H1 (cell line): ENCODE data around the gene CDHR2. TPM values are rescaled to one million over a fixed set of nuclear protein-coding genes. Genes with fewer than 3 reads are reported as not detected.
A peak's percentile ranks its signal among the peaks of the same experiment; 100 is the strongest.

ENCODE experiments used
- CTCF ChIA-PET: fragments of 300-600 bp; sonication (Branson Sonifier 250); formaldehyde crosslinking; loops from one replicate; lab custom pipeline; 2021; ENCODE audit not compliant: partially characterized antibody; lab: Charles Lee
- POLR2A ChIA-PET: fragments of 300-600 bp; sonication (Branson Sonifier 250); formaldehyde crosslinking; loops from one replicate; lab custom pipeline; 2021; ENCODE audit warnings: inconsistent platforms; ENCODE audit not compliant: partially characterized antibody; lab: Charles Lee
- DNase-seq, 2 experiments: peaks; one replicate each; pipeline versions ENCODE4 v3.0.0 to v3.0.0-alpha.2; 2010 to 2022; ENCODE audit warnings: low spot score in 2 of 2, low read depth in 1 of 2, mixed read lengths in 1 of 2
- FAIRE-seq: peaks from 2 replicates; lab custom pipeline; 2011; peaks lifted over from hg19 to GRCh38; lab: Jason Lieb, UNC
- H2AFZ ChIP-seq: 2 replicates; pipeline ENCODE4 v1.8.1; 2012; ENCODE audit warnings: low read length, inconsistent platforms
- H2AK5ac ChIP-seq: 2 replicates; pipeline ENCODE4 v1.6.1; 2013; ENCODE audit warnings: low read depth, low read length
- H2BK120ac ChIP-seq: replicated peaks from 2 replicates; pipeline ENCODE3; 2013; ENCODE audit warnings: low read depth, low read length, inconsistent platforms
- H2BK12ac ChIP-seq: 2 replicates; pipeline ENCODE4 v1.6.1; 2013; ENCODE audit warnings: low read depth, low read length
- H2BK15ac ChIP-seq: 2 replicates; pipeline ENCODE4 v1.6.1; 2013; ENCODE audit warnings: low read length
- H2BK20ac ChIP-seq: 2 replicates; pipeline ENCODE4 v1.6.1; 2013; ENCODE audit warnings: low read length
- H2BK5ac ChIP-seq: 2 replicates; pipeline ENCODE4 v1.6.1; 2013; ENCODE audit warnings: low read depth, low read length
- H3K14ac ChIP-seq: 2 replicates; pipeline ENCODE4 v1.6.1; 2013; ENCODE audit warnings: inconsistent platforms; ENCODE audit not compliant: insufficient read length
- H3K18ac ChIP-seq: 2 replicates; pipeline ENCODE4 v1.6.1; 2013; ENCODE audit warnings: low read length; ENCODE audit errors: extremely low read depth
- H3K23ac ChIP-seq: 2 replicates; pipeline ENCODE4 v1.6.1; 2013; ENCODE audit warnings: inconsistent platforms; ENCODE audit not compliant: insufficient read length
- H3K23me2 ChIP-seq: 2 replicates; pipeline ENCODE4 v1.6.1; 2013; ENCODE audit warnings: low read depth, low read length
- H3K27ac ChIP-seq: 2 replicates; pipeline ENCODE4 v1.6.1; 2011; ENCODE audit warnings: low read depth, low read length, inconsistent platforms
- H3K27me3 ChIP-seq, 4 experiments: replicated peaks in 1 of 4; 1 replicate in 1 of 4; 2 replicates in 3 of 4; pipeline versions ENCODE4 v1.6.1 to v1.8.1; 2011 to 2013; ENCODE audit warnings: low read length in 3 of 4, mild to moderate bottlenecking in 3 of 4, inconsistent platforms in 2 of 4, mixed read lengths in 2 of 4, moderate library complexity in 1 of 4; ENCODE audit not compliant: control insufficient read depth in 3 of 4, insufficient read depth in 3 of 4; ENCODE audit errors: extremely low read depth in 1 of 4
- H3K36me3 ChIP-seq, 4 experiments: 2 replicates each; pipeline versions ENCODE4 v1.6.1 to v1.8.1; 2011 to 2013; ENCODE audit warnings: mild to moderate bottlenecking in 4 of 4, low read length in 3 of 4, moderate library complexity in 2 of 4, control low read depth in 1 of 4, inconsistent platforms in 1 of 4; ENCODE audit not compliant: insufficient read depth in 4 of 4, control insufficient read depth in 2 of 4
- H3K4ac ChIP-seq: replicated peaks from 2 replicates; pipeline ENCODE3; 2013; ENCODE audit warnings: low read length, low read depth, mixed read lengths, inconsistent platforms; ENCODE audit not compliant: insufficient read length
- H3K4me1 ChIP-seq, 4 experiments: replicated peaks in 1 of 4; 1 replicate in 1 of 4; 2 replicates in 3 of 4; pipeline versions ENCODE4 v1.6.1 to v1.8.1; 2011 to 2013; ENCODE audit warnings: low read length in 3 of 4, inconsistent platforms in 2 of 4, mixed read lengths in 1 of 4; ENCODE audit not compliant: insufficient read depth in 4 of 4, control insufficient read depth in 3 of 4
- H3K4me2 ChIP-seq, 2 experiments: 2 replicates each; pipeline versions ENCODE4 v1.6.1 to v1.8.1; 2011 to 2013; ENCODE audit warnings: low read depth in 2 of 2, low read length in 2 of 2, control low read depth in 1 of 2, inconsistent platforms in 1 of 2, mild to moderate bottlenecking in 1 of 2; ENCODE audit not compliant: insufficient read depth in 1 of 2
- H3K4me3 ChIP-seq, 4 experiments: fragments of 200-600, 300-600 bp in 1 of 4; sonication (generic), shearing (Covaris generic), sonication (Bioruptor Twin) in 1 of 4; 2 replicates each; pipeline versions ENCODE4 v1.5.1 to v1.8.1; 2011 to 2016; ENCODE audit warnings: low read length in 4 of 4, low read depth in 3 of 4, control low read depth in 2 of 4, inconsistent platforms in 2 of 4, mild to moderate bottlenecking in 2 of 4, mixed read lengths in 1 of 4, moderate library complexity in 1 of 4; ENCODE audit not compliant: insufficient read depth in 2 of 4; ENCODE audit errors: extremely low read depth in 1 of 4
- H3K56ac ChIP-seq: replicated peaks from 2 replicates; pipeline ENCODE3; 2013; ENCODE audit warnings: low read depth, mild to moderate bottlenecking, mixed read lengths, low read length, inconsistent platforms; ENCODE audit not compliant: insufficient read length
- H3K79me1 ChIP-seq: 2 replicates; pipeline ENCODE4 v1.6.1; 2013; ENCODE audit warnings: low read depth, low read length, control low read depth
- H3K79me2 ChIP-seq, 2 experiments: 2 replicates each; pipeline versions ENCODE4 v1.6.1 to v1.8.1; 2012 to 2013; ENCODE audit warnings: low read length in 2 of 2, mild to moderate bottlenecking in 2 of 2, inconsistent platforms in 1 of 2; ENCODE audit not compliant: insufficient read depth in 2 of 2, control insufficient read depth in 1 of 2
- H3K9ac ChIP-seq, 4 experiments: replicated peaks in 1 of 4; 1 replicate in 1 of 4; 2 replicates in 3 of 4; pipeline versions ENCODE4 v1.6.1 to v1.8.1; 2011 to 2013; ENCODE audit warnings: low read depth in 3 of 4, low read length in 3 of 4, control low read depth in 2 of 4, mild to moderate bottlenecking in 2 of 4, moderate library complexity in 2 of 4, inconsistent platforms in 1 of 4; ENCODE audit errors: extremely low read depth in 1 of 4
- H3K9me3 ChIP-seq, 2 experiments: 2 replicates each; pipeline versions ENCODE4 v1.6.1 to v1.8.1; 2012 to 2013; ENCODE audit warnings: mild to moderate bottlenecking in 2 of 2, moderate library complexity in 2 of 2, control low read depth in 1 of 2, inconsistent platforms in 1 of 2, low read depth in 1 of 2, low read length in 1 of 2, mixed read lengths in 1 of 2; ENCODE audit not compliant: insufficient read depth in 2 of 2
- H4K20me1 ChIP-seq, 2 experiments: replicated peaks in 1 of 2; 2 replicates each; pipeline versions ENCODE3 to v1.8.1; 2011 to 2013; ENCODE audit warnings: inconsistent platforms in 2 of 2, low read length in 2 of 2, mild to moderate bottlenecking in 1 of 2; ENCODE audit not compliant: insufficient read depth in 2 of 2, control insufficient read depth in 1 of 2
- H4K5ac ChIP-seq: 2 replicates; pipeline ENCODE4 v1.6.1; 2013; ENCODE audit warnings: low read length, low read depth, mixed read lengths, inconsistent platforms; ENCODE audit not compliant: insufficient read length
- H4K8ac ChIP-seq: 2 replicates; pipeline ENCODE4 v1.8.0; 2013; ENCODE audit warnings: mild to moderate bottlenecking, moderate library complexity, low read length, inconsistent platforms; ENCODE audit not compliant: insufficient read depth; ENCODE audit errors: extremely low read depth
- H4K91ac ChIP-seq: replicated peaks from 2 replicates; pipeline ENCODE3; 2013; ENCODE audit warnings: low read length, mixed read lengths, inconsistent platforms; ENCODE audit not compliant: insufficient read length
- EP300 ChIP-seq, 2 experiments: IDR thresholded peaks; 1 replicate in 1 of 2; 2 replicates in 1 of 2; pipeline ENCODE4 v1.6.1; 2011 to 2012; ENCODE audit warnings: low read depth in 2 of 2, low read length in 2 of 2, mild to moderate bottlenecking in 2 of 2, borderline replicate concordance in 1 of 2, inconsistent platforms in 1 of 2, moderate library complexity in 1 of 2
- KDM4A ChIP-seq: IDR thresholded peaks from one replicate; pipeline ENCODE4 v1.7.1; 2012; ENCODE audit warnings: low read depth, mild to moderate bottlenecking, moderate library complexity, low read length, inconsistent platforms; ENCODE audit not compliant: severe bottlenecking
- RBBP5 ChIP-seq: IDR thresholded peaks from 2 replicates; pipeline ENCODE4 v1.7.1; 2012; ENCODE audit warnings: low read depth, mild to moderate bottlenecking, inconsistent platforms, low read length, moderate library complexity, borderline replicate concordance
- TCF12 ChIP-seq: IDR thresholded peaks from 2 replicates; pipeline ENCODE4 v1.6.1; 2011; ENCODE audit warnings: low read depth, mild to moderate bottlenecking, low read length
- YY1 ChIP-seq: IDR thresholded peaks from 2 replicates; pipeline ENCODE4 v1.6.1; 2011; ENCODE audit warnings: low read depth, mild to moderate bottlenecking, low read length
- polyA plus RNA-seq, 7 experiments: library from polyadenylated mRNA; depleted of rRNA in 3 of 7; stranded (reverse) in 5 of 7; unstranded in 2 of 7; fragments of >200 nt in 5 of 7; fragments of 200-250 nt in 2 of 7; gene quantifications; 1 replicate in 5 of 7; 2 replicates in 1 of 7; 4 replicates in 1 of 7; pipeline versions ENCODE4 v1.2.1 to v1.2.3, GENCODE V29; 2011 to 2013; ENCODE audit warnings: missing spikeins in 2 of 7, mixed read lengths in 2 of 7
- total RNA-seq: library from RNA; stranded (reverse); fragmentation: NEBNext Ultra II Directional; extraction: Animal tissue kit (Norgen Biotek cat#: 25700); gene quantifications from 2 replicates; pipeline ENCODE4 v1.2.1, GENCODE V29; 2021
- TF ChIP-seq, protein P1 (sequence below), 3 experiments: IDR thresholded peaks; 1 replicate in 2 of 3; 2 replicates in 1 of 3; pipeline versions ENCODE4 v1.5.1 to v1.6.1; 2011; ENCODE audit warnings: low read length in 3 of 3, mild to moderate bottlenecking in 3 of 3, inconsistent platforms in 2 of 3, low read depth in 1 of 3, moderate library complexity in 1 of 3; ENCODE audit not compliant: insufficient read depth in 1 of 3; ENCODE audit errors: control extremely low read depth in 1 of 3

CDHR2 gene
- total and polyA plus RNA-seq, 2 of the 8 experiments (the other 6 are each of a cell fraction or from before 2014, with no cell fraction given), result 0.02 to 0.43 TPM

DNA sequence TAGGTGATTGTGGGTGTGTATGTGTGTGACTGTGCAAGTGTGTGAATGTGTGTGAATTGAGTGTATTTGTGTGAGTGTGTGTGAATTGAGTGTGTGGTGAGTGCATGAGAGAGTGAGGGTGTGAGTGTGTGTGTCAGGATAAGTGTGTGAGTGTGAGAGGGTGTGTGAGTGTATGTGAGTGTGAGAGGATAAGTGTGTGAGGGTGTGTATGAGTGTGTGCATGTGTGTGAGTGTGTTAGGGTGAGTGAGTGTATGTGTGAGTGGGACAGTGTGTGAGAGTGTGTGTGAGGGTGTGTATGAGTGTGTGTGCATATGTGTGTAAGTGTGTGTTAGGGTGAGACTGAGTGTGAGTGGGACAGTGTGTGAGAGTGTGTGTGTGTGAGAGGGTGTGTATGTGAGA is 39.2 kb downstream of the CDHR2 start:
- POLR2A ChIA-PET, result interaction anchor here (1.3 kb wide), 1 partner anchor 52 kb away, joined by 3 read pairs; no protein-coding TSS in a partner anchor
- Histone ChIP-seq H2BK120ac (no peak overlapping the region), H3K23ac (no peak overlapping the region), H3K9me3 (peaks cover 17 to 26% of the 10 kb centered on the region in 2 experiments), H2BK12ac (0 out of 2 replicates have a peak overlapping the region, but pooled peaks have one; percentile 14), H3K14ac (no peak overlapping the region), H2AFZ (no peak overlapping the region), H3K4me3 (no peak overlapping the region), H3K23me2 (peaks cover 19% of the 10 kb centered on the region; the same call in 1 of the 2 replicates), H3K4ac (no peak overlapping the region), H3K56ac (peak overlapping the region; percentile 88), H3K4me1 (no peaks in the 10 kb centered on the region), H3K36me3 (no peaks in the 10 kb centered on the region), H2BK15ac (no peak overlapping the region), H3K79me2 (no peaks in the 10 kb centered on the region), H4K91ac (peak overlapping the region; percentile 47), H3K18ac (no peak overlapping the region), H3K79me1 (no peaks in the 10 kb centered on the region), H2AK5ac (no peak overlapping the region), H3K9ac (no peak overlapping the region), H3K27ac (no peak overlapping the region), H4K5ac (no peak overlapping the region), H4K8ac (no peak overlapping the region), H3K27me3 (no peaks in the 10 kb centered on the region; a peak in 1 of 7 replicates), H4K20me1 (peaks cover 0 to 11% of the 10 kb centered on the region in 2 experiments), H3K4me2 (no peak overlapping the region), H2BK5ac (no peak overlapping the region), H2BK20ac (0 out of 2 replicates have a peak overlapping the region, but pooled peaks have one; percentile 6)
- FAIRE-seq (no peak), DNase-seq (no peak)
- CTCF ChIA-PET, result interaction anchor here (2.7 kb wide), 1 partner anchor 15 kb away, joined by 18 read pairs; no protein-coding TSS in a partner anchor
- TF ChIP-seq EP300 (IDR thresholded peaks at IDR 0.05; ENCODE audit: borderline replicate concordance in 1 of 2, low read depth in 2 of 2, low read length in 2 of 2) (no peak), TCF12 (no peak), YY1 (no peak), KDM4A (no peak), RBBP5 (no peak)
- TF ChIP-seq, protein P1, sequence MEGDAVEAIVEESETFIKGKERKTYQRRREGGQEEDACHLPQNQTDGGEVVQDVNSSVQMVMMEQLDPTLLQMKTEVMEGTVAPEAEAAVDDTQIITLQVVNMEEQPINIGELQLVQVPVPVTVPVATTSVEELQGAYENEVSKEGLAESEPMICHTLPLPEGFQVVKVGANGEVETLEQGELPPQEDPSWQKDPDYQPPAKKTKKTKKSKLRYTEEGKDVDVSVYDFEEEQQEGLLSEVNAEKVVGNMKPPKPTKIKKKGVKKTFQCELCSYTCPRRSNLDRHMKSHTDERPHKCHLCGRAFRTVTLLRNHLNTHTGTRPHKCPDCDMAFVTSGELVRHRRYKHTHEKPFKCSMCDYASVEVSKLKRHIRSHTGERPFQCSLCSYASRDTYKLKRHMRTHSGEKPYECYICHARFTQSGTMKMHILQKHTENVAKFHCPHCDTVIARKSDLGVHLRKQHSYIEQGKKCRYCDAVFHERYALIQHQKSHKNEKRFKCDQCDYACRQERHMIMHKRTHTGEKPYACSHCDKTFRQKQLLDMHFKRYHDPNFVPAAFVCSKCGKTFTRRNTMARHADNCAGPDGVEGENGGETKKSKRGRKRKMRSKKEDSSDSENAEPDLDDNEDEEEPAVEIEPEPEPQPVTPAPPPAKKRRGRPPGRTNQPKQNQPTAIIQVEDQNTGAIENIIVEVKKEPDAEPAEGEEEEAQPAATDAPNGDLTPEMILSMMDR (IDR thresholded peaks at IDR 0.05; ENCODE audit: control extremely low read depth in 1 of 3, insufficient read depth in 1 of 3, low read depth in 1 of 3, low read length in 3 of 3), result no peak
